ENCODE data around the gene KDM4C.
A peak's percentile ranks its signal among the peaks of the same experiment; 100 is the strongest.
"Not testable (repeated sequence)": the region's sequence is repeated elsewhere in the genome, so short reads cannot be mapped to it uniquely, and the experiment has no call there.

KDM4C gene

GRCh38 chr9:6757456-6758247, at the start of gene KDM4C:
Gene KDM4C (plus strand): TSS chr9:6757973. CDS start chr9:6792989, 35,016 bp downstream.
- DNase-seq, result peak; percentile 70

GRCh38 chr9:6708732-6709131, 49.0 kb upstream of the KDM4C start:
- no peak for DNase-seq

- DNase-seq, result no peak
Observed at GRCh38 chr9:6711403-6711802, 46.4 kb upstream of the KDM4C start.

DNA sequence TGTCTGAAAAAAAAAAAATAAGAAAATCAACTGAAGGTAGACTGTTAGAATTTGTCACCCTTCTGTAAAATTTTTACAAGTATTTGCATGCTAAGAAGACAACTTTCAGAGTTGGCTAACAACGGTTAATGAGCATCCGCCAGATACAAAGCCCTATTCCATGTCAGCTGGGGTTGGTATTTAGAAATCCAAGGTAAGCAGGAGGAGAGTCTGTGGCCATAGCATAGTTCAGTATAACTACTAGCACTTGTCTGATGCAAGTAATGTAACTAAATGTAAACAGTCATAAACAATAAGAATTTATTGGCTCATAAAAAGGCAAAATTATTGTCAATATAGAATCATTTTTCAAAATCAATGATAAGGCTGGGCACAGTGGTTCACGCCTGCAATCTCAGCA, 45.7 kb upstream of the KDM4C start:
- no peak for DNase-seq

GRCh38 chr9:6714176-6714575, 43.6 kb upstream of the KDM4C start:
- DNase-seq, result no peak

- DNase-seq, result not testable (repeated sequence)
Observed at GRCh38 chr9:6715153-6715754, 42.5 kb upstream of the KDM4C start.

DNA sequence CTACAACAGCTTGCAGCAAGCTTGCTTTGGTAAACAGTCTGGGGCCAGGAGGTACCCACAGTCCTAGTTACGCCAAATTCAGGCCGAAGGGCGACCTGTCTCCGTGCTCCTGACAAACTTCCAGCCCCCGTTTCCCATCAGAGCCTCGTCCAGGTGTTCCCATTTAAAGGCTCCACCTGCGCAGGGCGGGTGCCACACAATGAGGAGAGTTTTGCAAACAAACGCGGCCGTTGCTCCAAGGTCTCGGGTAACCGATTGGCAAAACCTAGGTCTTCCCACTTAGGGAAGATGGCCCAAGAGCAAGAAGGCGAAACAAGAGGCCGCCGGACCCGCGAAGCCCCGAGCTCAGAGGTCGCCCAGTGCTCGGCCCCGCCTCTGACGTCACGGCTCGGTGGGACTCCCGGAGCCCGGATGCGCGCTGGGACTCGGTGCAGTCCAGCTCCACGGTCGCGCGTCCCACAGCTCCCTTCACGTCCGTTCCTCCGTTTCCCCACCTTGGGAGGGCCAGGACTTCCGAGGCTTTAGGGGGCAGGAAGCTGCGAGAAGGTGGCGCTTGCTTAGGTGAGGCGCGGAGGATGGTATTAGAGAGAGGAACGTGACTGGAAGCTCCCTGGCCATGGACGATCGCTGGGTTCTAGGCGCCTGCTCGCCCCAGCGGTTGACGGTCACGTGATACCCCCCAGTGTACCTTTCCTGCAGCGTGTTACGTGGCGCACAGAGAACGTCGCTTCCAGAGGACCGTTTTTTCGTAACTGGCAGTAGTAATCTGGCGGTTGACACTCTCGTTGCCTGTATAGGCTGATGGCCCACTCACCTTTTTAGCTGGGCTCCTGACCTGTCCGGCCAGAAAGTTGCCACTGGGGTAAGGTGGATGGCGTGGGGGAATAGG, 41.8 kb upstream of the KDM4C start:
- no peak for DNase-seq

- no peak for DNase-seq
Observed at GRCh38 chr9:6716766-6717165, 41.0 kb upstream of the KDM4C start.

- DNase-seq, result no peak
Observed at GRCh38 chr9:6723881-6724420, 33.8 kb upstream of the KDM4C start.

DNA sequence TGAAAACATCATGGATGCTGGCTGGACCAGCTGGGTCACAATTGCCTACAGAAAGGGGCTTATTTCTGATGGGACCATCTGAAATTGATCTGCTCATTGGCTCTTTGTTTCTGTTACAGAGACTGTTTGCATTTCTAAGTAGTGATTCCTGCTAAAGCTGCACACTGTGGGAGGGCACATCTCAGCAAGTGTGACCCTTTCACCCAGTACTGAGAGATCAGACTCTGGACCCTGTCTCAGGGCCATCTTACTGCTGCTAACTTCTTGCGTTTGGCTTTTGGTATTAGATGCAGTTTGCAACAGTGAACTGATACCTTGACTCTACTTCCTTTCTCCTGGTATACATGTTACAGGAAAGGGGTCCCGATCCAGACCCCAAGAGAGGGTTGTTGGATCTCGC, 24.5 kb upstream of the KDM4C start:
- DNase-seq, result no peak

DNA sequence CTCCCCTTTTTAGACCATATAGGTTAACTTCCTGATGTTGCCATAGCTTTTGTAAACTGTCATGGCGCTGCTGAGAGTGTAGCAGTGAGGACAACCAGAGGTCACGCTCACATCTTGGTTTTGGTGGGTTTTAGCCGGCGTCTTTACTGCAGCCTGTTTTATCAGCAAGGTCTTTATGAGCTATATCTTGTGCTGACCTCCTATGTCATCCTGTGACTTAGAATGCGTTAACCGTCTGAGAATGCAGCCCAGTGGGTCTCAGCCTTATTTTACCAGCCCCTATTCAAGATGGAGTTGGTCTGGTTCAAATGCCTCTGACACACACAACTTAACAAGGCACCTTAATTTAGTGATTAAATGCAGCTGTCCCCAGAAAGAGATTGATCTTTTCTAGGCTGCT, 23.9 kb upstream of the KDM4C start:
- no peak for DNase-seq

- DNase-seq, result no peak
Observed at GRCh38 chr9:6735422-6735821, 22.4 kb upstream of the KDM4C start.

GRCh38 chr9:6739218-6739617, 18.6 kb upstream of the KDM4C start:
- no peak for DNase-seq

- DNase-seq, result not testable (repeated sequence)
Observed at GRCh38 chr9:6748861-6749260, 8.9 kb upstream of the KDM4C start.

GRCh38 chr9:6754861-6755260, 2.9 kb upstream of the KDM4C start:
- not testable (repeated sequence) for DNase-seq

DNA sequence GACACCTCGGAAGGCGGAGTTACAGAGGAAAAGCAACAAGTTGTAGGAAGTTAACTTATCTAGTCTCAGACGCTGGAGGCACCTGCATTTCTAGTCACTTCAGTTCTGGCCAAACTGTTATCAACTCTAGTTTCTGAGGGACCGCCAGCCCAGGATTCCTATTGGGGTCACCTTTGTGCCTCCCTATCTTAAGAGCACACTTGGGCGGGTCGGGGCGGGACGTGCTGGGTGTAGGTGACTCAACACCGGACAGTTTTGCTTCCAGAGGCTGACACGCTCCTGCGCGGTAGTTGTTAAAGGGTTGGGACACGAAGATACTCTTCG, 679 bp upstream of the KDM4C start:
- DNase-seq, result no peak

GRCh38 chr9:6758248-6758497, 400 bp downstream of the KDM4C start:
- DNase-seq, result no peak

DNA sequence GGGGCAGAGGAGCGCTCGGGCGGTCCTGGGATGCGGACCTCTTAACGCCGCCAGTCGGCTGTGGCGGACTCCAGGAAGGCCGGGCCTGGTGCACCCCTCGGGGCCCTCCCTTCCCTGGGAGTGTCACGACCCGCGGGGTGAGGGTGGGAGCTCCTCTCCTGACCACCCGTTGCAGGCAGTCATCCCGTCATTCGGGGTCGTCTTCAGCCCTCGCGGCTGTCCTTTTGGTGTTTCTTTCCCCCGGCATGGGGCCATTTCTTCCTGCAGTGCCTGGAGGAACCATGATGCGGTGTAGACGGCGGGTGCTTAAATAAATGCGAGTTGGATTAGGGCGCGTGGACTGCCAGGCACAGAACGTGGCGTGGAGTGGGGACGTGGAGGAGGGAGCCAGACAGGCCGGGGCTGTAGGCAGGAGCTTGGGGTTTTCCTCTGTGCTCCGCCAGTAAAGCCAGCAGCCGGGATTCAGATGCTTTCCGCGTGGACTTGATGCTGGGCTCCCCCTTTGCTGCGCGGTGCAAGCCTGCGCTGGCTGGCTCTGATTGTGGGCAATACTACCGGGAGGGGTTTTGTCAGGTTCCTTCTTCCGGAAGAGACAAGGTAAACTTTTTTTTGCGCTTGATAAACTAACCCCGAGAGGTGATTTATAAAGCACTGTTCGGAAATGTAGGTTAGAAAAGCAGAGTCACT, 868 bp downstream of the KDM4C start:
- DNase-seq, result no peak

DNA sequence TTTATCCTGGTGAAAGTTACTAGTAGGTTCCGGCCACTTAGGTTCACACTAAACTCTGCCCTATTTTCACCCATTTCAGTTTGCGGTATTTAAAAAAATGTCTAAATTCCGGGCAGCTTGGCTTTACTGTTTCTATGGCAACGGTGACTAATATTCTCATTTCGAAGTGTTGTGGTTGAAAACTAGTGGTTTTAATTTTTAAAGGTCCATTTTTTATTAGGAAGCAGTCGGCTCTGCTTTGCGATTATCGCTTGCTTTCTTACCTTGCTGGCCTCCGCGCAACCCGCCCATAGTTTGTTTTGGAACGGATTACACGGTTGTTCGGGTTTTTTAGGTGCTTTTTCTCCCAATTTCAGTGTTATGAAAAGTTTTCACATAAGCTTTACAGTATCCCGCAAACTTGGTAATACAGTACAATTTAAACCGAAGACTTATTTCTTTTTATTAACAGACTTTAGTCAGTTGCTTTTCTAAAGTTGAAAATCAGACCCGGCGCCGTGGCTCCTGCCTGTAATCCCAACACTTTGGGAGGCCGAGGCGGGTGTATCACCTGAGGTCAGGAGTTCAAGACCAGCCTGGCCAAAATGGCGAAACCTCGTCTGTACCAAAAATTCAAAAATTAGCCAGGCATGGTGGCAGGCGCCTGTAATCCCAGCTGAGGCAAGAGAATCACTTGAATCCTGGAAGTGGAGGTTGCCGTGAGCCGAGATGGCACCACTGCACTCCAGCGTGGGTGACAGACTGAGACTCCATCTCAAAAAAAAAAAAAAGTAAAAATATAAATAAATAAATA, 1.6 kb downstream of the KDM4C start:
- DNase-seq, result no peak

DNA sequence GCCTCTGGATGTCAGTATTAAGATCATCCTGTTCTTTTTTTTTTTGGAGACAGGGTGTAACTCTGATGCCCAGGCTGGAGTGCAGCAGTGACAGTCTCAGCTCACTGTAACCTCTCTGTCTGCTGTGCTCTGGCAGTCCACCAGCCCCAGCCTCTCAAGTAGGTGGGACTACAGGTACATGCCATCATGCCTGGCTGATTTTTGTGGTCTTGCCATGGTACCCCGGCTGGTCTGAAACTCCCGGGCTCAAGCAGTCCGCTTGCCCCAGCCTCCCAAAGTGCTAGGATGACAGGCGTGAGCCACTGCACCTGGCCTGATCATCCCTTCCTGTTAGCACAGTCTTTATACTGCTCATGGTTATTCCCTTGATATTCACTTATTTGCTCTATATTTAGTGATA, 3.5 kb downstream of the KDM4C start:
- no peak for DNase-seq

DNA sequence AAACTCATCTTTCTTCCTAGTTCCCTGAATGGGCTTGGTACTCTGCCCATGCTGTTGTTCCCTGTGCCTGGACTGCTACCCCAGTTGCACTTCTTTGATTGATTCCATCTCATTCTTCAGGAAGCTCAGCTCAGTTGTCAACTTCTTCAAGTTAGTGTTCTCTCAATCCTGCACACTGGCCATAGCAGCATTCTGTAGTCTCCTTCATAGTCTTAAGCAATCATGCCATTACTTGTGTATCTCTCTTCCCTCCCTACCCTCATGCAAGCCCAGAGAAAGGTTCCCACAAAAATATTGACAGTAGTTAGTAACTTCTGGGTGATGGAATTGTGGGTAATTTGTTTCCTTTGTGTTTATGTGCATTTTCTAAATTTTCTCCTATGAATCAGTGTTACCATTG, 5.5 kb downstream of the KDM4C start:
- DNase-seq, result no peak

DNA sequence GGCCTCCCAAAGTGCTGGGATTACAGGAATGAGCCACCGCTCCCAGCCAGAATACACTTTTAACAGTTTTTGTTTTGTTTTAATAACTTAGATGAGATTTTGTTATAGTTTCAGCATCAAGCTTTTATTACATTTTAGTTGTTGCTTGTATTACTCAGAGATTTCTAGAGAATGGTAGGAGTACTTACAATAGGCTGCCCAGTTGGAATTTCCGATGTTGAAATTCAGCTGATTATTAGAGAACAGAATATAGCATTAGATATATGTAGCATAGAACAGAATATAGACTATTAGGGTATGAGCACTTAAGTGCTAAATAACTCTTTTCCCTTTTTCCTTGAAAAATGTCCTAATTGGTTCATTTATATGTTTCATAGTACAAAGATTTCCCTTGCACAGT, 6.2 kb downstream of the KDM4C start:
- no peak for DNase-seq
